ENCODE results near the gene MYDGF. TPM values are rescaled to one million over a fixed set of nuclear protein-coding genes. Genes with fewer than 3 reads are reported as not detected.
A peak's percentile ranks its signal among the peaks of the same experiment; 100 is the strongest.

Gene MYDGF
- polyA plus RNA-seq, 3 donors = 64.6 to 165 (median 160) TPM

DNA sequence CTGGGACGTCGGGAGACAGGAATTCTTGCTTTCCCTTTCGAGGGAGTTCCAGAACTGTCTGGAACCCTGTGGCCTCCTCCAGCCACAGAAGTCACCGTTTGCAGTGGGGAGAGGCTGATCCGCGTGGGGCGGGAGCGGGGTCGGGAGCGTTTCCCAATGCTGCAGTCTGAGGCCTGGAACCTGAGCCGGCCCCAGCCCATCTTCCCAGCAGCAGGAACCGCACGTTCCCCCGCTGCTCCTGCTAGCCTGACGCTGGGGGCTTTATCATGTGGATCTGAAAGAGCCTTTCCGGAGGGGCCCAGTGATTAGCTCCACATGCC lies 40.1 kb upstream of the MYDGF start:
- Histone ChIP-seq H3K27ac (ENCODE audit: low read depth in 1 of 2, low read length in 2 of 2) (no peak overlapping the region), H3K9me3 (replicated peaks in 1 of 2; ENCODE audit: control insufficient read depth in 1 of 2, insufficient read depth in 1 of 2, low read length in 2 of 2) (peaks cover 0 to 7% of the 10 kb centered on the region in 2 donors), H2AFZ (ENCODE audit: insufficient read depth, low read depth, low read length, poor library complexity, severe bottlenecking) (no peak overlapping the region), H3K36me3 (replicated peaks in 1 of 2; ENCODE audit: control insufficient read depth in 1 of 2, insufficient read depth in 2 of 2, low read length in 2 of 2) (peaks cover 70 to 92% of the 10 kb centered on the region in 2 donors), H4K20me1 (ENCODE audit: insufficient read depth, low read length) (peaks cover 15% of the 10 kb centered on the region), H3K27me3 (ENCODE audit: control insufficient read depth in 2 of 2, insufficient read depth in 2 of 2, low read length in 2 of 2) (no peaks in the 10 kb centered on the region), H3K4me2 (replicated peaks; ENCODE audit: extremely low read depth, low read length, poor library complexity, severe bottlenecking) (no peak overlapping the region), H3K9ac (ENCODE audit: insufficient read depth, low read length, poor library complexity, severe bottlenecking) (no peak overlapping the region), H3K79me2 (ENCODE audit: insufficient read depth, low read length) (peaks cover 8% of the 10 kb centered on the region), H3K4me3 (replicated peaks in 1 of 3; ENCODE audit: low read depth in 2 of 3, low read length in 3 of 3) (no peak overlapping the region), H3K4me1 (ENCODE audit: control insufficient read depth in 1 of 2, insufficient read depth in 2 of 2, low read length in 2 of 2) (no peaks in the 10 kb centered on the region)
- H3K27ac Mint-ChIP-seq = peak overlapping the region in 2 of 7 donors; percentile 46 to 58
- peaks cover 65 to 91% of the 10 kb centered on the region in 2 donors for H3K36me3 Mint-ChIP-seq
- WGBS (ENCODE audit: insufficient coverage) = 99% methylated on average over 11 of the region's 16 CpGs
- H3K4me1 Mint-ChIP-seq = no peaks in the 10 kb centered on the region
- H3K9me3 Mint-ChIP-seq = peaks cover 0 to 4% (median 2%) of the 10 kb centered on the region in 7 donors
- TF ChIP-seq, protein P1, sequence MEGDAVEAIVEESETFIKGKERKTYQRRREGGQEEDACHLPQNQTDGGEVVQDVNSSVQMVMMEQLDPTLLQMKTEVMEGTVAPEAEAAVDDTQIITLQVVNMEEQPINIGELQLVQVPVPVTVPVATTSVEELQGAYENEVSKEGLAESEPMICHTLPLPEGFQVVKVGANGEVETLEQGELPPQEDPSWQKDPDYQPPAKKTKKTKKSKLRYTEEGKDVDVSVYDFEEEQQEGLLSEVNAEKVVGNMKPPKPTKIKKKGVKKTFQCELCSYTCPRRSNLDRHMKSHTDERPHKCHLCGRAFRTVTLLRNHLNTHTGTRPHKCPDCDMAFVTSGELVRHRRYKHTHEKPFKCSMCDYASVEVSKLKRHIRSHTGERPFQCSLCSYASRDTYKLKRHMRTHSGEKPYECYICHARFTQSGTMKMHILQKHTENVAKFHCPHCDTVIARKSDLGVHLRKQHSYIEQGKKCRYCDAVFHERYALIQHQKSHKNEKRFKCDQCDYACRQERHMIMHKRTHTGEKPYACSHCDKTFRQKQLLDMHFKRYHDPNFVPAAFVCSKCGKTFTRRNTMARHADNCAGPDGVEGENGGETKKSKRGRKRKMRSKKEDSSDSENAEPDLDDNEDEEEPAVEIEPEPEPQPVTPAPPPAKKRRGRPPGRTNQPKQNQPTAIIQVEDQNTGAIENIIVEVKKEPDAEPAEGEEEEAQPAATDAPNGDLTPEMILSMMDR (IDR thresholded peaks at IDR 0.05) = no peak
- intact Hi-C loops (cut with micrococcal nuclease) = no loop called here
- no peaks in the 10 kb centered on the region for H3K27me3 Mint-ChIP-seq (ENCODE audit: low read depth in 3 of 3)
- no peak for DNase-seq
- no peak overlapping the region for H3K4me3 Mint-ChIP-seq

DNA sequence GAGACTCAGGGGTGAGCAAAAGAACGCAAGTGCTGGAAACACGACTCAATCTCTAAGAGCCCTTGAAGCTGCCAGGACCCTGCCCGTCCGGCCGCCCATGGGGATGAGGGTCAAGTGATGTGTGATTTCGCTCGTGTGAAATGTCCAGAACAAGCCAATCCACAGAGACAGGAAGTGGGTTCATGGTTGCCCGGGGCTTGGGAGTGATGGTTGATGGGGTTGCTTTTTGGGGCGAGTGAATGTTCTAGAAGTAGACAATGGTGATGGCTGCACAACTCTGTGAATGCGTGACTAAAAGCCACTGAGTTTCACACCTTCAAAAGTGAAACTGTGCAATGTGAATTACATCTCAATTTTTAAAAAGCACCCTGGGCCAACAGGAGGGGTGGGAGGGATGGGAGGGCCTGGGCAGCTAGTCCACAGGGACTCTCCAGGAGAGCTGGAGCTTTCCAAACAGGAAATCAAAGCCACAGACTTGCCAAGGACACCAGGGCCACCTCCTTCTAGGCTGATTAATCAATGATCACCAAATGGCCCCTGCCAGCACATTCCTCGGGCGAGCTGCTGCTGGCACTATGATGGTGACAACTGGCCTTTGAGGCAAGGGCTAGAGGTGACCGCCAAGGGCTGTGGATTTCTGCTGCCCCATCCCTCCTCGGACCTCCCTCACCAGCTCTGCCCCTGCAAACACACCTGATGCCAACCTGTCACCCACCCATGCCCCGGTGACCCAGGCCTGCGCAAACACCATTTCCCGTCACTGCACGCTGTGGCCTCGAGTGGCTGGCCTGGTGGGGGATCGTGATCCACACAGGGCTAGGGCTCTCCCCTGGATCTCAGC lies 39.5 kb upstream of the MYDGF start:
- Mint-ChIP-seq H3K27me3 (ENCODE audit: low read depth in 3 of 3) (no peaks in the 10 kb centered on the region), H3K9me3 (peaks cover 0 to 4% (median 2%) of the 10 kb centered on the region in 7 donors), H3K36me3 (peaks cover 63 to 91% of the 10 kb centered on the region in 2 donors), H3K4me1 (no peaks in the 10 kb centered on the region), H3K27ac (peak overlapping the region in 2 of 7 donors; percentile 58 to 67), H3K4me3 (no peak overlapping the region)
- Histone ChIP-seq H3K9me3 (replicated peaks in 1 of 2; ENCODE audit: control insufficient read depth in 1 of 2, insufficient read depth in 1 of 2, low read length in 2 of 2) (peaks cover 0 to 7% of the 10 kb centered on the region in 2 donors), H3K79me2 (ENCODE audit: insufficient read depth, low read length) (peaks cover 8% of the 10 kb centered on the region), H2AFZ (ENCODE audit: insufficient read depth, low read depth, low read length, poor library complexity, severe bottlenecking) (no peak overlapping the region), H3K4me1 (ENCODE audit: control insufficient read depth in 1 of 2, insufficient read depth in 2 of 2, low read length in 2 of 2) (no peaks in the 10 kb centered on the region), H3K36me3 (replicated peaks in 1 of 2; ENCODE audit: control insufficient read depth in 1 of 2, insufficient read depth in 2 of 2, low read length in 2 of 2) (peaks cover 71 to 93% of the 10 kb centered on the region in 2 donors), H3K27ac (ENCODE audit: low read depth in 1 of 2, low read length in 2 of 2) (no peak overlapping the region), H3K4me2 (replicated peaks; ENCODE audit: extremely low read depth, low read length, poor library complexity, severe bottlenecking) (no peak overlapping the region), H3K27me3 (ENCODE audit: control insufficient read depth in 2 of 2, insufficient read depth in 2 of 2, low read length in 2 of 2) (no peaks in the 10 kb centered on the region), H3K9ac (ENCODE audit: insufficient read depth, low read length, poor library complexity, severe bottlenecking) (no peak overlapping the region), H3K4me3 (replicated peaks in 1 of 3; ENCODE audit: low read depth in 2 of 3, low read length in 3 of 3) (no peak overlapping the region), H4K20me1 (ENCODE audit: insufficient read depth, low read length) (peaks cover 14% of the 10 kb centered on the region)
- TF ChIP-seq, protein P1 (IDR thresholded peaks at IDR 0.05) = no peak
- intact Hi-C loops (cut with micrococcal nuclease) = no loop called here
- WGBS (ENCODE audit: insufficient coverage) = 96% methylated on average over 19 of the region's 20 CpGs
- no peak for DNase-seq
